Uterus (tissue), 4 donors: ENCODE measurements around the gene RAB43. TPM values are rescaled to one million over a fixed set of nuclear protein-coding genes. Genes with fewer than 3 reads are reported as not detected.

Source experiments
- DNase-seq, 2 donors: peaks; one replicate each; pipeline ENCODE4 v3.0.0-alpha.2; 2019 to 2020
- H3K27ac ChIP-seq, 2 donors: fragments of 200-600 bp; sonication (generic); 1 replicate in 1 of 2; 2 replicates in 1 of 2; pipeline ENCODE4 v1.5.1; 2016 to 2018
- H3K27me3 ChIP-seq, 2 donors: fragments of 200-600 bp; sonication (generic); one replicate each; pipeline ENCODE4 v1.5.1; 2018 to 2019; ENCODE audit warnings: control low read depth in 1 of 2
- H3K36me3 ChIP-seq, 2 donors: fragments of 200-600 bp; sonication (generic); one replicate each; pipeline ENCODE4 v1.5.1; 2019; ENCODE audit warnings: control low read depth in 1 of 2
- H3K4me1 ChIP-seq, 2 donors: fragments of 200-600 bp; sonication (generic); one replicate each; pipeline ENCODE4 v1.5.1; 2018 to 2019; ENCODE audit warnings: control low read depth in 1 of 2
- H3K4me3 ChIP-seq, 2 donors: fragments of 200-600 bp; sonication (generic); 1 replicate in 1 of 2; 2 replicates in 1 of 2; pipeline ENCODE4 v1.5.1; 2018 to 2019; ENCODE audit warnings: mild to moderate bottlenecking in 1 of 2
- H3K9me3 ChIP-seq, 2 donors: fragments of 200-600 bp; sonication (generic); one replicate each; pipeline ENCODE4 v1.5.1; 2019; ENCODE audit warnings: control low read depth in 1 of 2
- CTCF ChIP-seq, 4 experiments: fragments of 200-600 bp in 2 of 4; fragments of 450-650 bp in 2 of 4; sonication (generic) in 2 of 4; IDR thresholded peaks; one replicate each; pipeline ENCODE4 v1.5.1; 2016 to 2019; ENCODE audit warnings: antibody characterized with exemption in 4 of 4, mild to moderate bottlenecking in 2 of 4, moderate library complexity in 1 of 4
- POLR2A ChIP-seq, 2 donors: fragments of 450-650 bp; IDR thresholded peaks; one replicate each; pipeline ENCODE4 v1.6.1; 2016; ENCODE audit warnings: antibody characterized with exemption in 2 of 2, mild to moderate bottlenecking in 1 of 2, moderate library complexity in 1 of 2
- intact Hi-C: fragments of 100-400 bp; cut with DNase I; formaldehyde crosslinking; loops from one replicate; pipeline ENCODE4 v1.15.1; 2023; ENCODE audit warnings: low total_unique reads
- total RNA-seq, 4 donors: library from RNA; depleted of rRNA in 3 of 4; stranded (reverse); fragments of >200 nt in 3 of 4; gene quantifications; one replicate each; pipeline versions ENCODE4 v1.1.0 to v1.2.4, GENCODE V29; 2014 to 2023
- donor health status: DM: yes; HTN: yes; CAD: no.

The RAB43 gene
- total RNA-seq, 4 donors from 2014 or later, result 10.8 to 38.2 (median 26.8) TPM

GRCh38 chr3:129046037-129046731, 75.4 kb downstream of the RAB43 start:
- no peak overlapping the region for H3K27ac ChIP-seq
- peak overlapping the region in 1 of 2 donors; percentile 1 for H3K4me3 ChIP-seq
- no peak for TF ChIP-seq CTCF (IDR thresholded peaks at IDR 0.05)
- TF ChIP-seq POLR2A (IDR thresholded peaks at IDR 0.05), result no peak
- H3K4me1 ChIP-seq, result peaks cover 0 to 4% of the 10 kb centered on the region in 2 donors
- no peaks in the 10 kb centered on the region for H3K36me3 ChIP-seq
- intact Hi-C loops, result no loop called here
- peaks cover 0 to 10% of the 10 kb centered on the region in 2 donors for H3K27me3 ChIP-seq
- H3K9me3 ChIP-seq, result no peaks in the 10 kb centered on the region
- DNase-seq, result no peak

GRCh38 chr3:129045675-129046036, 75.9 kb downstream of the RAB43 start:
- peak overlapping the region in 1 of 2 donors; percentile 1 for H3K4me3 ChIP-seq
- peaks cover 0 to 4% of the 10 kb centered on the region in 2 donors for H3K4me1 ChIP-seq
- intact Hi-C loops, result no loop called here
- no peaks in the 10 kb centered on the region for H3K9me3 ChIP-seq
- no peak for DNase-seq
- TF ChIP-seq POLR2A (IDR thresholded peaks at IDR 0.05) (no peak), CTCF (IDR thresholded peaks at IDR 0.05) (no peak)
- H3K27me3 ChIP-seq, result peaks cover 0 to 10% of the 10 kb centered on the region in 2 donors
- H3K27ac ChIP-seq, result no peak overlapping the region
- no peaks in the 10 kb centered on the region for H3K36me3 ChIP-seq

GRCh38 chr3:129040579-129041300, 80.9 kb downstream of the RAB43 start:
- DNase-seq, result no peak
- intact Hi-C loops, result no loop called here

GRCh38 chr3:129040039-129040336, 81.6 kb downstream of the RAB43 start:
- H3K27me3 ChIP-seq, result no peaks in the 10 kb centered on the region
- TF ChIP-seq POLR2A (IDR thresholded peaks at IDR 0.05), result no peak
- no peak for TF ChIP-seq CTCF (IDR thresholded peaks at IDR 0.05)
- no peaks in the 10 kb centered on the region for H3K4me1 ChIP-seq
- H3K9me3 ChIP-seq, result no peaks in the 10 kb centered on the region
- intact Hi-C loops, result no loop called here
- H3K27ac ChIP-seq, result no peak overlapping the region
- H3K4me3 ChIP-seq, result no peak overlapping the region
- no peaks in the 10 kb centered on the region for H3K36me3 ChIP-seq
- DNase-seq, result no peak

More at GRCh38 chr3:129040579-129041300, 80.9 kb downstream of the RAB43 start:
- no peaks in the 10 kb centered on the region for H3K36me3 ChIP-seq
- H3K9me3 ChIP-seq, result no peaks in the 10 kb centered on the region
- H3K27me3 ChIP-seq, result peaks cover 0 to 2% of the 10 kb centered on the region in 2 donors
- H3K4me3 ChIP-seq, result no peak overlapping the region
- peaks cover 0 to 3% of the 10 kb centered on the region in 2 donors for H3K4me1 ChIP-seq
- no peak overlapping the region for H3K27ac ChIP-seq
- TF ChIP-seq POLR2A (IDR thresholded peaks at IDR 0.05) (no peak), CTCF (IDR thresholded peaks at IDR 0.05) (no peak)

- Histone ChIP-seq H3K4me1 (no peaks in the 10 kb centered on the region), H3K36me3 (no peaks in the 10 kb centered on the region), H3K4me3 (no peak overlapping the region), H3K27me3 (no peaks in the 10 kb centered on the region), H3K27ac (no peak overlapping the region), H3K9me3 (no peaks in the 10 kb centered on the region)
- DNase-seq, result no peak
- no peak for TF ChIP-seq POLR2A (IDR thresholded peaks at IDR 0.05)
- no peak for TF ChIP-seq CTCF (IDR thresholded peaks at IDR 0.05)
- intact Hi-C loops, result no loop called here
Measured at GRCh38 chr3:129039271-129040038, 82.1 kb downstream of the RAB43 start.
